HG03439 (cell line): ENCODE measurements around the gene COL20A1.
"Not testable (repeated sequence)": the region's sequence is repeated elsewhere in the genome, so short reads cannot be mapped to it uniquely, and the experiment has no call there.

Experiments
- ATAC-seq: cut with Tn5 transposase; IDR thresholded peaks from one replicate; pipeline ENCODE4 v1.9.1; 2021; ENCODE audit warnings: mild to moderate bottlenecking, moderate library complexity; ENCODE audit not compliant: unreplicated experiment

COL20A1 gene

GRCh38 chr20:63370618-63371187 lies 77.7 kb downstream of the COL20A1 start:
- ATAC-seq = no peak

DNA sequence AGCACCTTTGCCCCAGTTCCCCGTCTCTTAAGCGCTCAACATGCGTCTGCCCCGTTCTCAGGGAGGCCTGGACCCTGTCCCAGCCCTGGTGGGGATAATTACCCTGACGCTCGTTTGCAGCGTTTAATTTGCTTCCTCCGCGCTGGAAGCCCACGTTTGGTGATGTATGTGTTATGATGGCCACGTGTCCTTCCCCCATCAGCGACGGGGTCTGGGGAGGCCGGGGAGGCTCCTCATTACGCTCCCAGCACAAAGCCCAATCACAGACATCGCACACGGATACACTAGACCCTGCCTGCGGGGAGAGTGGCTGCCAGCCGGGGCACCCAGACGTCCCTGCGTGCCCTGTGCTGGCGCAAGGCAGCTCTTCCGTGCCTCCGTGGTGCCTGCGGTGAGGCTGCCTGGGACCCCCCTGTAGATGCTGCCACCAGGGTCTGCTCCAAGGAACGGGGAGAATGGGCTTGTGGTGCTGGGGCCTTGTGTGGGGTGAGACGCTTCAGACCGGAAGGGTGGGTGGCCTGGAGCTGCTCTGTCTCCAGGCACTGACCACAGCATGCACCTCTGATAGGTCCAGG lies 78.4 kb downstream of the COL20A1 start:
- no peak for ATAC-seq

DNA sequence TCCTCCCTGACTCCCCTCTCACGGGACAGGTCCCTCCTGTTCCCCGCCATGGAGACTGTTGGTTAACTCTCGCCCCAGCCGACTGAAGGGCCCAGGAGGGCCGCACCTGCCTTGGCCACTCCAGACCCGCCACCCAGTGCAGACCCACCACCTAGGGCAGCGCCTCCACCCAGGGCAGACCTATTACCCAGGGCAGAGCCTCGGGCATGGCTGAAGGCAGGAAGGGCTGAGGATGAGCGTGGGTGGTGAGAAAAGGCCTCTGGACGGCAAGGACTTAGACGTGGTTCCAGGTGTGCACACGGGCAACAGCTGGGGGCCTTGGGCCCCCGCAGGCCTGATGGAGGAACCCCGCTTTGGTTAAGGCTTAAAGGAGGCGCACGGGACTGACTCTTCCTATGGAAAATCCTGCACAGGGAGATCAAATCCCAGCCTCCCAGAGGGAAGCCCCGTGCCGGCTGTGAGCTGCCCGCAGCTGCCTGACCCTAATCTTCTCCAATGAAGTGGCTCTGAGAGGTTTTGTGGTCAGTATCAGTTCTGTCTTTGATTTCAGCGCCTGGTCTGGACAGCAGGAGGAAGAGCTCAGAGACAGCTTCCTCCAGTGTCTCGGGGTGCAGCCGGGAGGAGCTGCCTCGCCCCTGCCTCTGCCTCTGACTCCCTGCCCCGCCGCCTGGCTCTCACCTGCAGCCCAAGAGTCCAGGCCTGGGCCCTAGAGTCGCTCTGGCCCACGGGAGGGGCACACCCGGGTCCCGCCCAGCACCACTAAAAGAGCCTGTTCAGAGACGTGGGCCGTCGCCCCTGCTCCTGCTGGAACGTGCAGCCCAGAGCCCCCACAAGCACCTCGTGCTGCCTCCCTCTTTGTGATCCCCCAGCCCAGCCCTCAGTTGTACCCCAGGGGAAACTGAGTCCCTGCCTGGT lies 80.2 kb downstream of the COL20A1 start:
- ATAC-seq = no peak

DNA sequence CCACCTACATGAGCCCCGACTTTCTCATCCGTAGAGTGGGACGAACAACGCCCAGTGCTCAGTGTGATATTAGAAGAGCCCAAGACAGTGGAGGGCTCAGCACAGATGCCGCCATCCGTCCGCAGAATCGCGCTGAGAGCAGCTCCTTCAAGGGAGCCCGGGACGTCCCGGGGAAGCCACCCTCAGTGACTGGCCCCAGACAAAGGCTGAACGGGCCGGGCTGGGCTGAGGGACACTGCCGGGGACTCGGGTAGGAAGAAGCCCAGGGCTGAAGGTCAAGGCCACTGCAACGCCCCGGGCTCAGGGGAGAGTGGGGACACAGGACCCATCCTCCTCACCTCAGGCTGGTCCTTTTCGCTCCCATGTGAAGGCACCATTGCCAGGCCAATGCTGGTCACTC lies 81.0 kb downstream of the COL20A1 start:
- no peak for ATAC-seq

DNA sequence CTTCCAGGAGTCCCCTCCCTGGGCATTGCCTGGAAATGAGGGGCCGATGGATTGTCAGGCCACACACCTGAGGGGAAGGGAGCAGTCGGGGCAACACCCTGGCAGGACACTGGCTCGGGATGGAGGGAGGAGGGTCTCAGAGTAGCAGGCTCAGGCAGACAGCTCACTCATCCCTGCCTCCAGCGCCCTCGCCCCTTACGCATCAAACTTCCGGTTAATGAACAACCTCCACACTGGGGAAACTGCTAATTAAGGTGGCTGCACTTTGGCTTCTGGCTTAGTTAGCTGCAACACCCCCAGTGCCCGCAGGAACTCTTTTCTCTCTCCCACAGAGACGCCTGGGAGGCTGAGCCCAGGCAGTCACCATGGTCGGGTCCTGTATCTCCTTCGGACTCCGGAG lies 81.5 kb downstream of the COL20A1 start:
- ATAC-seq = no peak

GRCh38 chr20:63375438-63375837 lies 82.5 kb downstream of the COL20A1 start:
- ATAC-seq = no peak

DNA sequence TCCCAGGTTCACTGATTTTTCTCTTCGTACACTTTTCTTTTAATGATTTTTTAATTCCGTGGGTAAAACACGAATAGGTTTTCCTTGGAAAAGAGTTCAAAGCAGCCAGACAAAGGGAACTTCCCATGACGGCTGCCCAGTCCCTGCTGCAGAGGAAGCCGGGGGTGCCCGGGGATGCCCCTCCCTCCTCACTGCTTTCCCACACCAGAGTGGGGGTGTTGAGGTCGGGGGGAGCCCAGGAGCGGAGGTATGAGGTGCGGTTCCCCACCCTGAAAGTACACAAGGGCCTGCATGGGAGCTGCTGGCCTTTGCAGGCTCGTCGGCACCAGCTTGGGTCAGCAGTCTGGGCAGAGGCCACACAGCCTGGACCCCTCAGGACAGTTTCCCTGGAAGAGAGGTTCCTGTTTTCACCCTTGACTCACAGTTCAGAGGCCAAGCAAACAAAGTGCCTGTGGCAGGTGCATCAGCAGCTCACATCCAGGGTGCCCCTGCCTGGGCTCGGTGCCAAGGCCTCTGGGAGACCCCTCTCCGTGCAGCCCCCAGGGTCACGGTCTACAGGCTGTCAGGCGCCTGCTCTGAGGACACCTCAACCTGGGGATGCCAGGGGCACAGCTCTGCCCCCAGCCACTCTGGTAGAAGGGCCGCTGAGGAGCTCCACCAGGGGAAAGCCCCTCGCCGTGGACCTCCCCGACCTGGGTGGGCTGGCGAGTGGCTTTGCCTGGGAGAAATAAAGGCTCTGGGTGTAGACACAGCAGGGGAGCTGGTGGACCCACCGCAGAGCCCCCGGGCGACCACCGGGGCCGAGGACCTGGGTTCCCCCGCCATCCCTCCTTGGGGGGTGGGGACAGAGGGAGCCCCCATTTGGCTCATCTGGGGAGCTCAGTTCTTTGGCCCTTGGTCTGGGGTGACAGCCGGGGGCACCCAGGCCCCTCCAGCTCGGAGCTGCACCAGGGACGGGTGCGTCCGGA lies 83.6 kb downstream of the COL20A1 start:
- no peak for ATAC-seq

GRCh38 chr20:63377256-63377941 lies 84.4 kb downstream of the COL20A1 start:
- no peak for ATAC-seq

- no peak for ATAC-seq
Observed at GRCh38 chr20:63377951-63378381, 85.0 kb downstream of the COL20A1 start.

DNA sequence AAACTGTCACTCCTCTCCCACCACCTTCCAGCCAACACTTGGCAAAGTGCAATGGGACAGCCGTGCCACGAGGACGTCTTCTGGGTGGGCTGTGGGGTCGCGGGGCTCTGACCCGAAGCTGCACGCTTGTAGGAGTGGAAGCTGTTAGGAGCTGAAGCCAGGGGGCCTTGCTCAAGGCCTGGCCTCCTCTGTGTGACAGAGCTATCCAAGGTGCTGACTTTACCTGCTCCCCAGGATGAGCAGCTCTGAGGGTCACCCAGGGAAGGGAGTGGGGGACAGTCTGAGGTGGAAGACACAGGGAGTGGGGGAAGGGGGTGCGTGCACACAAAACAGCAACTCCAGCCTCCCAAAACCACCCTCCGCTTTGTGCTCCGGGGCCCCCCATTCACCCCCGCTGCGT lies 85.6 kb downstream of the COL20A1 start:
- no peak for ATAC-seq

DNA sequence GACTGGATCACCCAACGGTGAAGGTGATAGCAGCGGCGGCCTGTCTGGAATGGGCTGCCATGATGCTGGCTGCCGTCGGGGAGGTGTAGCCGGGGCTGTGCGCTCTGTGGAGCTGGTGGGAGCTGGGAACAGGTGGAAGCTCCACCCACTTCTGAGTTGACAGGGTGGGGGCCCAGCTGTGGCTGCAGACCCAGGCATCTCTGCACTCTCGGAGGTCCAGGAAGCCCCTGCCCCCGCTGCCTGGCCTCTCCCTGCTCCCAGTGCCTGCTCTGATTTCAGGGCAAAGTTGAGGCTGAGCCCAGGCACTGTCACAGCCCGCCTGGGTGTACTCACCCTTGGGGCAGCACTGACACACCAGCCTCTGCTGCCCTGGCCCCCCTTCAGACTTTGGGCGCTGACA lies 86.3 kb downstream of the COL20A1 start:
- no peak for ATAC-seq

GRCh38 chr20:63379872-63380271 lies 86.9 kb downstream of the COL20A1 start:
- not testable (repeated sequence) for ATAC-seq

- no peak for ATAC-seq
Observed at GRCh38 chr20:63380346-63380870, 87.4 kb downstream of the COL20A1 start.

DNA sequence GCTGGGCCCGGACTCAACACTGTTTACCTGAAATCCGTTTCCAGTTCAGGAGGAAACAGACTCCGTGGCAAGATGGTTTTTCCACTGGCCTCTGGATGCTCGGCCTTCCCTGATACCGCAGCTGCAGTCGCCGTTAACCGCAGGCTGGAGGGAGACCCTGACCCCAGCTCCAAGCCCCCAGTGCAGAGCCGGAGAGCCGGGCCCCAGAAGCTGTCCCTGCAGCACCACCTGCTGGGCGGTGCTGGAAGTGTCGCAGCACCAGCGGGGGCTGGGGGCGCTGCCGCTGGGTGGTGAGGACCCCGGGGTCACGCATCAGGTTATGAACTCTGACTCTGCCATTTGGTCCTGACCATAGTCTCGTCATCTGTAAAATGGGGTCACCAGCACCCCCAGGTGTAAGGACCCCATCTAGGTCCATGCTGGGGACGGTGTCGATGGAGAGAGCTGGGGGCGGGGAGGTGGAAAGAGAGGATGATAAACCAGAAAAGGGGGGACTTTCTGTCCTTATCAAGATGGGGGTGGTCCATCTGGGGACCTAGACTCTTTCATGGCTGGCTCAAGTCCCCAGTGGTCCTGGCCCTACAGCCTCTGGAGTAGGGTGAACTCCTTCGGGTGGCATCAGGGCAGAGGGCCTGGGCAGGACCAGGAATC lies 88.9 kb downstream of the COL20A1 start:
- ATAC-seq = no peak

DNA sequence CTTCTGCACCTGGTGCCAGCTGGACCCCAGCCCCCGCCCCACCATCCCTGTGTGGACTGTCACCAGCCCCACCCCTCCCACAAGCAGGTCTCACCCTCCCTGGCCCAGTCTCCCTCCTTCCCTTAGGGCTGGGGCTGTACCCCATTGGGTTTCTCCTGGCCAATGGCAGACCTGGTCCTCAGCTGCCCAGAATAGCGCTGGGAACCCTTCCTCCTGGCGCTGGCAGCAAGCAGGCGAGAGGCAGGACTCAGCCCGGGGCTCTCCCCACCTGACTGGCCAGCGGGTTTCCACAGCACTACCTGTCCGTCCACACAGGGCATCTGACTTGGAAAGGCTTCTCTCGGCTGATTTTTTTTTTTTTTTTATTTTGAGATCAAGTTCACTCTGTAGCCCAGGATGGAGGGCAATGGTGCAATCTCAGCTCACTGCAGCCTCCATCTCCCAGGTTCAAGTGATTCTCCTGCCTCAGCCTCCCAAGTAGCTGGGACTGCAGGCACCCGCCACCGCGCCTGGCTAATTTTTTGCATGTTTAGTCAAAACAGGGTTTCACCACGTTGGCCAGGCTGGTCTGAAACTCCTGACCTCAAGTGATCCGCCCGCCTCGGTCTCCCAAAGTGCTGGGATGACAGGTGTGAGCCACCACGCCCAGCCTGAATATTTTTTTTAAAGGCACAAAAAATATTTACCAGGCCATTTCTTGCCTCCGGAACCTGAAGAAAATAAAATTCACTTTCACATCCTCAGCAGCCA lies 89.7 kb downstream of the COL20A1 start:
- no peak for ATAC-seq

DNA sequence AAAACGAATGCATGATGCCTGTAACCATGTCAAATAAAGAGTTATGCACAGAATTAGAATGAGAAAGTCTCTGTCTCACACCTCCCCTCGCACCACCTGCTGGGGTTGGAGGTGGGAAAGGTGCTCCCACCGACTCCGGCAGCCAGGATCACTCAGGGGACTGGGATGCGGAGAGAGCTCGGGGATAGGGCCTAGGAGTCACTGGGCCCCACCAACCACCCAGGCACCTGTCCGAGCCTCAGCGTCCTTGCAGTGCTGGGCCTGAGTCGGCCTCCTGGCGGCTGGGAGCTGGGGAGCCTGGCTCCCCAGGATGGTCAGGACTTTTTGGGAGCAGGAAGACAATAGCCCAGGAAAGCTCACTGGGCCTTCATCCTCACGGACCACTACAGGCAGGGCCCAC lies 90.6 kb downstream of the COL20A1 start:
- ATAC-seq = no peak

GRCh38 chr20:63384336-63384735 lies 91.3 kb downstream of the COL20A1 start:
- no peak for ATAC-seq
